ENCODE data around the gene RGS10. TPM values are rescaled to one million over a fixed set of nuclear protein-coding genes. Genes with fewer than 3 reads are reported as not detected.

The RGS10 gene
- total and polyA plus RNA-seq, 10 of the 15 experiments (the other 5 are each of a cell fraction or from before 2014, with no cell fraction given), result 72.8 to 193 (median 127) TPM

DNA sequence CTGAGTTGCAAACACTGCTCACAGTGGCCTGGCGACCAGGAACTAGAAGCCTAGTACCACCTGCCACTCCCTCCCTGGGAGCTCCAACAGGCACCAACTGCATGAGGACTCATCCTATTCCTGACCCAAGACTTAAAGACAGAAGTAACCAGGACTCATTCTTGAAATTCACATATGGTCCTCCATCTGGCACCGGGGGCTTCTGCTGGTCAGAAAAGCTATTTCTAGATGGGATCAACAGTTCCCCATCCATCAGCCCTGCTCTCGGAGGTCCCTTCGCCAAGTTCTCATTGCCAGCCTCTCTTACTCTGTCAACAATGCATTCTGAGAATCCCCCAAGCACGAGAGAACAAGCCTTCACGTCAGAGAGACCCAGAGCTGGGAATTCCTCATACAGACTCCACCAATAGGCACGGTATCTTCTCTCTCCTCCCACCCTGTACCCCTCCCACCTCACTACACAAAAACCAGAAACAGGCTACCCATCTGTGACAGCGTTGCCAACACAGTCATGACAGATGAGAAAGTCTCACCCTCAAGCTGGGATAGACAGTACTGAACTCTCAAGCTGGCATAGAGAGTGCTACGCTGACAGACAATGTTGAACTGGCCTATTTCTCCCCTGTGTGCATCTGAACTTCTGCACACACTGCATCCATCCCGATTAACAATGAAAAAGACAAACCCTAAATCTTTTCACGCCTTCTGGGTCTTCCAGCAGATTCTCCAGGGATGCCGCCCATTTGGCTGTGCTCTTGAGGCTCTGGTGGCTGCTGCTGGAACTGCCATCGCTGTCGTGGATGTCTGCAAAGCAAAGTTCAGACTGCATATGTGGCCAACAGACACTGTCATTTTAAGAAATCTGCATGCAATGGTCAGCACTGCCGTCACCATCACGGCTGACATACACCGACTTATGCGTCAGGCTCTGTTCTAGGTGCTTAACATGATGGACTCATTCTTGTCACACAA is 15.6 kb downstream of the RGS10 start:
- no peaks in the 10 kb centered on the region for H4K20me1 ChIP-seq (ENCODE audit: control insufficient read depth, insufficient read depth)
- no peak overlapping the region for H3K4me3 ChIP-seq
- FAIRE-seq, result no peak
- ChIA-PET CTCF (interaction anchor here (0.5 to 2.0 kb wide), 6 partner anchors 8 to 111 kb away, joined by 3 to 8 read pairs (median 4); partner anchors contain the start of gene RGS10), SMC1A (ENCODE audit: uncharacterized antibody, unreplicated experiment) (interaction anchor here (1.0 to 1.9 kb wide), 2 partner anchors 11 to 14 kb away, joined by 3 to 12 read pairs; no protein-coding TSS in a partner anchor), POLR2A (interaction anchor here (1.0 to 1.6 kb wide), 2 partner anchors 9 to 11 kb away, joined by 4 to 5 read pairs; no protein-coding TSS in a partner anchor), RAD21 (ENCODE audit: unreplicated experiment) (interaction anchor here (0.9 to 1.3 kb wide), 3 partner anchors 8 to 13 kb away, joined by 3 to 4 read pairs (median 3); no protein-coding TSS in a partner anchor)
- DNase-seq (ENCODE audit: low read depth, low spot score), result no peak
- intact Hi-C loops (cut with micrococcal nuclease; ENCODE audit: unreplicated experiment), result no loop called here
- TF ChIP-seq ZNF622 (IDR thresholded peaks at IDR 0.05), result no peak
- TF ChIP-seq CTCF (IDR thresholded peaks at IDR 0.05 in 2 of 3, conservative IDR thresholded peaks at IDR 0.05 in 1 of 3; ENCODE audit: control insufficient read depth in 2 of 3, extremely low read depth in 1 of 3, insufficient read depth in 1 of 3, low read depth in 3 of 3, low read length in 3 of 3), result peak in 1 of 3 experiments; percentile 24; a peak in 2 of 6 replicates
- no peak for TF ChIP-seq KLF5 (IDR thresholded peaks at IDR 0.05; ENCODE audit: partially characterized antibody)
- TF ChIP-seq ESRRA (IDR thresholded peaks at IDR 0.05; ENCODE audit: low read length), result no peak
- TF ChIP-seq ZZZ3 (IDR thresholded peaks at IDR 0.05; ENCODE audit: control insufficient read depth, insufficient read length, low read depth), result no peak
- TF ChIP-seq NFIC (IDR thresholded peaks at IDR 0.05; ENCODE audit: low read depth, low read length), result no peak
- TF ChIP-seq CREB1 (IDR thresholded peaks at IDR 0.05; ENCODE audit: low read depth), result no peak
- no peak for TF ChIP-seq SMC3 (IDR thresholded peaks at IDR 0.05; ENCODE audit: borderline replicate concordance, low read length)
- in situ Hi-C loops (cut with MboI), result no loop called here
- peaks cover 17 to 23% of the 10 kb centered on the region in 2 experiments; a peak in 3 of 4 replicates for H3K36me3 ChIP-seq (ENCODE audit: control insufficient read depth in 2 of 2, insufficient read depth in 2 of 2, low read length in 1 of 2)
- peak; percentile 65 for ATAC-seq
- H2AFZ ChIP-seq (ENCODE audit: control insufficient read depth, low read depth, low read length), result no peak overlapping the region
- BruUV-seq (replicated peaks), result no TSS peak
- H3K27me3 ChIP-seq (replicated peaks in 1 of 2; ENCODE audit: control insufficient read depth in 2 of 2, insufficient read depth in 2 of 2, low read length in 1 of 2), result no peaks in the 10 kb centered on the region
- H3K27ac ChIP-seq (ENCODE audit: control insufficient read depth, insufficient read depth), result no peak overlapping the region; the same call in 1 of the 2 replicates
- no peaks in the 10 kb centered on the region; the same call in 1 of the 2 replicates for H3K4me1 ChIP-seq (ENCODE audit: control insufficient read depth, insufficient read depth, low read length)
- H3K9me3 ChIP-seq (replicated peaks; ENCODE audit: control insufficient read depth, insufficient read depth, low read length), result no peaks in the 10 kb centered on the region
- no peak overlapping the region for H3K4me2 ChIP-seq (ENCODE audit: control insufficient read depth, insufficient read depth)
- 67% methylated on average over 18 of the region's 18 CpGs for WGBS (ENCODE audit: insufficient coverage, insufficient replicate concordance, low lambda C conversion rate, missing lambda C conversion rate)
- peaks cover 30% of the 10 kb centered on the region for H3K79me2 ChIP-seq (ENCODE audit: control insufficient read depth, insufficient read depth, low read length)
- H3K9ac ChIP-seq (ENCODE audit: control insufficient read depth, insufficient read depth, low read length), result no peak overlapping the region
